Measurements from ENCODE around the gene COL2A1.

Gene COL2A1

DNA sequence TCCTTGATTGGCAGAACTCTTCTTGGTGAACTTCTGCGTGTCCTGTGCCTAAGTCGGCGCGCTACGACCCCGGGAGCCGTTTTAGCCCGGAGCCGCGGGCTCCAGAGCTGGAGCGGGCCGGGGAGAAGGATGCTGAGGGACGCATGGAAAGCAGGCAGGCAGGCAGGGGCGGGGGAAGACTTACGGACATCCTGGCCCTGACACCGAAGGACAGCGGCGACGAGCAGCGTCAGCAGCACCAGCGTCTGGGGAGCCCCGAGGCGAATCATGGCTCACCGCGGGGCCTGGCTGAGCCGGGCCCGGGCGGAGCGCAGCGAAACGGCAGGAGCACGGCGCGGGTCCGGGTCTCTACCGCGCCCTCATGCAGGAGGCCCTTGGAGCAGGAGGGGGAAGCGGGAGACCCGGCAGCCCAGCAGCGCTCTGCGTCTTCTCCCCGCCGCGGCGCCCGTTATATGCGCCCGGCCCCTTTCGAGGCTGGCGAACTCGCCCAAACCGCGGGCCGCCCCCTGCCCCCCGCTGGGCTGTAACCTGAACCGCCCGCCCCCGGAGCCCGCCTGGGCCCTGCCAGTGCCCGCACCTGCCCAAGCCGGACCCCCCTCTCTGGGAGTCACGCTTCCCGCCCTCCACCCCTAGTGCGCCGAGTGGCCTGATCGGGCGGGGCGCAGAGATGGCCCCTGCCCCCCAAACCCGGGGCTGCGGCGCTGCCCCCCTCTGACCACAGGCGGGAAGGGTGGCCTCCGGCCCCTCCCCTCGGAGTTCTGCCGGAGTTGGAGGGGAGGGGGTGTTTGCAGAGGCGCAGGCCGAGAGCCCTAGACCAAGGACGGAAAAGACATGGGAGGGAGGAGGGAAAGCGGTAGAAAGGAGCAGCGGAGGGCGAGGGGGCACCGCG, at the start of gene COL2A1 (continued):
- TF ChIP-seq, protein P1, sequence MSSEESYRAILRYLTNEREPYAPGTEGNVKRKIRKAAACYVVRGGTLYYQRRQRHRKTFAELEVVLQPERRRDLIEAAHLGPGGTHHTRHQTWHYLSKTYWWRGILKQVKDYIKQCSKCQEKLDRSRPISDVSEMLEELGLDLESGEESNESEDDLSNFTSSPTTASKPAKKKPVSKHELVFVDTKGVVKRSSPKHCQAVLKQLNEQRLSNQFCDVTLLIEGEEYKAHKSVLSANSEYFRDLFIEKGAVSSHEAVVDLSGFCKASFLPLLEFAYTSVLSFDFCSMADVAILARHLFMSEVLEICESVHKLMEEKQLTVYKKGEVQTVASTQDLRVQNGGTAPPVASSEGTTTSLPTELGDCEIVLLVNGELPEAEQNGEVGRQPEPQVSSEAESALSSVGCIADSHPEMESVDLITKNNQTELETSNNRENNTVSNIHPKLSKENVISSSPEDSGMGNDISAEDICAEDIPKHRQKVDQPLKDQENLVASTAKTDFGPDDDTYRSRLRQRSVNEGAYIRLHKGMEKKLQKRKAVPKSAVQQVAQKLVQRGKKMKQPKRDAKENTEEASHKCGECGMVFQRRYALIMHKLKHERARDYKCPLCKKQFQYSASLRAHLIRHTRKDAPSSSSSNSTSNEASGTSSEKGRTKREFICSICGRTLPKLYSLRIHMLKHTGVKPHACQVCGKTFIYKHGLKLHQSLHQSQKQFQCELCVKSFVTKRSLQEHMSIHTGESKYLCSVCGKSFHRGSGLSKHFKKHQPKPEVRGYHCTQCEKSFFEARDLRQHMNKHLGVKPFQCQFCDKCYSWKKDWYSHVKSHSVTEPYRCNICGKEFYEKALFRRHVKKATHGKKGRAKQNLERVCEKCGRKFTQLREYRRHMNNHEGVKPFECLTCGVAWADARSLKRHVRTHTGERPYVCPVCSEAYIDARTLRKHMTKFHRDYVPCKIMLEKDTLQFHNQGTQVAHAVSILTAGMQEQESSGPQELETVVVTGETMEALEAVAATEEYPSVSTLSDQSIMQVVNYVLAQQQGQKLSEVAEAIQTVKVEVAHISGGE (tag by site-specific recombination; conservative IDR thresholded peaks at IDR 0.05; ENCODE audit: low read depth), result no peak
- TF ChIP-seq ZNF600 (tag by site-specific recombination; IDR thresholded peaks at IDR 0.05), result no peak
- TF ChIP-seq BCL11A (tag by site-specific recombination; IDR thresholded peaks at IDR 0.05; ENCODE audit: low read depth), result no peak
- TF ChIP-seq ZNF501 (tag by site-specific recombination; IDR thresholded peaks at IDR 0.05), result no peak
- TF ChIP-seq ZNF76 (tag by site-specific recombination; IDR thresholded peaks at IDR 0.05; ENCODE audit: borderline replicate concordance, low read depth), result no peak
- no peak for TF ChIP-seq YY2 (tag by site-specific recombination; IDR thresholded peaks at IDR 0.05)
- no peak for TF ChIP-seq ZNF624 (tag by site-specific recombination; IDR thresholded peaks at IDR 0.05)
- no peak for TF ChIP-seq ZNF558 (tag by site-specific recombination; IDR thresholded peaks at IDR 0.05)
- TF ChIP-seq, protein P2, sequence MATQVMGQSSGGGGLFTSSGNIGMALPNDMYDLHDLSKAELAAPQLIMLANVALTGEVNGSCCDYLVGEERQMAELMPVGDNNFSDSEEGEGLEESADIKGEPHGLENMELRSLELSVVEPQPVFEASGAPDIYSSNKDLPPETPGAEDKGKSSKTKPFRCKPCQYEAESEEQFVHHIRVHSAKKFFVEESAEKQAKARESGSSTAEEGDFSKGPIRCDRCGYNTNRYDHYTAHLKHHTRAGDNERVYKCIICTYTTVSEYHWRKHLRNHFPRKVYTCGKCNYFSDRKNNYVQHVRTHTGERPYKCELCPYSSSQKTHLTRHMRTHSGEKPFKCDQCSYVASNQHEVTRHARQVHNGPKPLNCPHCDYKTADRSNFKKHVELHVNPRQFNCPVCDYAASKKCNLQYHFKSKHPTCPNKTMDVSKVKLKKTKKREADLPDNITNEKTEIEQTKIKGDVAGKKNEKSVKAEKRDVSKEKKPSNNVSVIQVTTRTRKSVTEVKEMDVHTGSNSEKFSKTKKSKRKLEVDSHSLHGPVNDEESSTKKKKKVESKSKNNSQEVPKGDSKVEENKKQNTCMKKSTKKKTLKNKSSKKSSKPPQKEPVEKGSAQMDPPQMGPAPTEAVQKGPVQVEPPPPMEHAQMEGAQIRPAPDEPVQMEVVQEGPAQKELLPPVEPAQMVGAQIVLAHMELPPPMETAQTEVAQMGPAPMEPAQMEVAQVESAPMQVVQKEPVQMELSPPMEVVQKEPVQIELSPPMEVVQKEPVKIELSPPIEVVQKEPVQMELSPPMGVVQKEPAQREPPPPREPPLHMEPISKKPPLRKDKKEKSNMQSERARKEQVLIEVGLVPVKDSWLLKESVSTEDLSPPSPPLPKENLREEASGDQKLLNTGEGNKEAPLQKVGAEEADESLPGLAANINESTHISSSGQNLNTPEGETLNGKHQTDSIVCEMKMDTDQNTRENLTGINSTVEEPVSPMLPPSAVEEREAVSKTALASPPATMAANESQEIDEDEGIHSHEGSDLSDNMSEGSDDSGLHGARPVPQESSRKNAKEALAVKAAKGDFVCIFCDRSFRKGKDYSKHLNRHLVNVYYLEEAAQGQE (tag by site-specific recombination; IDR thresholded peaks at IDR 0.05), result no peak
- TF ChIP-seq KLF7 (tag by site-specific recombination; IDR thresholded peaks at IDR 0.05; ENCODE audit: borderline replicate concordance), result no peak
- TF ChIP-seq ZXDB (tag by site-specific recombination; IDR thresholded peaks at IDR 0.05), result 0 out of 2 replicates have a peak, but pooled peaks have one; percentile 28
- no peak for TF ChIP-seq SALL2 (tag by site-specific recombination; IDR thresholded peaks at IDR 0.05; ENCODE audit: borderline replicate concordance)
- no peak for TF ChIP-seq ZNF138 (tag by site-specific recombination; IDR thresholded peaks at IDR 0.05; ENCODE audit: borderline replicate concordance)
- TF ChIP-seq, protein P3, sequence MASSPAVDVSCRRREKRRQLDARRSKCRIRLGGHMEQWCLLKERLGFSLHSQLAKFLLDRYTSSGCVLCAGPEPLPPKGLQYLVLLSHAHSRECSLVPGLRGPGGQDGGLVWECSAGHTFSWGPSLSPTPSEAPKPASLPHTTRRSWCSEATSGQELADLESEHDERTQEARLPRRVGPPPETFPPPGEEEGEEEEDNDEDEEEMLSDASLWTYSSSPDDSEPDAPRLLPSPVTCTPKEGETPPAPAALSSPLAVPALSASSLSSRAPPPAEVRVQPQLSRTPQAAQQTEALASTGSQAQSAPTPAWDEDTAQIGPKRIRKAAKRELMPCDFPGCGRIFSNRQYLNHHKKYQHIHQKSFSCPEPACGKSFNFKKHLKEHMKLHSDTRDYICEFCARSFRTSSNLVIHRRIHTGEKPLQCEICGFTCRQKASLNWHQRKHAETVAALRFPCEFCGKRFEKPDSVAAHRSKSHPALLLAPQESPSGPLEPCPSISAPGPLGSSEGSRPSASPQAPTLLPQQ (tag by site-specific recombination; IDR thresholded peaks at IDR 0.05), result 0 out of 2 replicates have a peak, but pooled peaks have one; percentile 24
- peak; percentile 75 for TF ChIP-seq ZNF335 (tag by site-specific recombination; conservative IDR thresholded peaks at IDR 0.05)
- no peak for TF ChIP-seq SETDB1 (IDR thresholded peaks at IDR 0.05; ENCODE audit: insufficient read length, low read length)
- TF ChIP-seq ZNF549 (tag by site-specific recombination; IDR thresholded peaks at IDR 0.05), result no peak
- TF ChIP-seq, protein P4, sequence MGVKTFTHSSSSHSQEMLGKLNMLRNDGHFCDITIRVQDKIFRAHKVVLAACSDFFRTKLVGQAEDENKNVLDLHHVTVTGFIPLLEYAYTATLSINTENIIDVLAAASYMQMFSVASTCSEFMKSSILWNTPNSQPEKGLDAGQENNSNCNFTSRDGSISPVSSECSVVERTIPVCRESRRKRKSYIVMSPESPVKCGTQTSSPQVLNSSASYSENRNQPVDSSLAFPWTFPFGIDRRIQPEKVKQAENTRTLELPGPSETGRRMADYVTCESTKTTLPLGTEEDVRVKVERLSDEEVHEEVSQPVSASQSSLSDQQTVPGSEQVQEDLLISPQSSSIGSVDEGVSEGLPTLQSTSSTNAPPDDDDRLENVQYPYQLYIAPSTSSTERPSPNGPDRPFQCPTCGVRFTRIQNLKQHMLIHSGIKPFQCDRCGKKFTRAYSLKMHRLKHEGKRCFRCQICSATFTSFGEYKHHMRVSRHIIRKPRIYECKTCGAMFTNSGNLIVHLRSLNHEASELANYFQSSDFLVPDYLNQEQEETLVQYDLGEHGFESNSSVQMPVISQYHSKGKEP (tag by site-specific recombination; IDR thresholded peaks at IDR 0.05), result no peak
- no peak for TF ChIP-seq ZNF169 (tag by site-specific recombination; IDR thresholded peaks at IDR 0.05)
- TF ChIP-seq, protein P5, sequence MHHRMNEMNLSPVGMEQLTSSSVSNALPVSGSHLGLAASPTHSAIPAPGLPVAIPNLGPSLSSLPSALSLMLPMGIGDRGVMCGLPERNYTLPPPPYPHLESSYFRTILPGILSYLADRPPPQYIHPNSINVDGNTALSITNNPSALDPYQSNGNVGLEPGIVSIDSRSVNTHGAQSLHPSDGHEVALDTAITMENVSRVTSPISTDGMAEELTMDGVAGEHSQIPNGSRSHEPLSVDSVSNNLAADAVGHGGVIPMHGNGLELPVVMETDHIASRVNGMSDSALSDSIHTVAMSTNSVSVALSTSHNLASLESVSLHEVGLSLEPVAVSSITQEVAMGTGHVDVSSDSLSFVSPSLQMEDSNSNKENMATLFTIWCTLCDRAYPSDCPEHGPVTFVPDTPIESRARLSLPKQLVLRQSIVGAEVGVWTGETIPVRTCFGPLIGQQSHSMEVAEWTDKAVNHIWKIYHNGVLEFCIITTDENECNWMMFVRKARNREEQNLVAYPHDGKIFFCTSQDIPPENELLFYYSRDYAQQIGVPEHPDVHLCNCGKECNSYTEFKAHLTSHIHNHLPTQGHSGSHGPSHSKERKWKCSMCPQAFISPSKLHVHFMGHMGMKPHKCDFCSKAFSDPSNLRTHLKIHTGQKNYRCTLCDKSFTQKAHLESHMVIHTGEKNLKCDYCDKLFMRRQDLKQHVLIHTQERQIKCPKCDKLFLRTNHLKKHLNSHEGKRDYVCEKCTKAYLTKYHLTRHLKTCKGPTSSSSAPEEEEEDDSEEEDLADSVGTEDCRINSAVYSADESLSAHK (tag by site-specific recombination; IDR thresholded peaks at IDR 0.05), result no peak
- TF ChIP-seq, protein P6, sequence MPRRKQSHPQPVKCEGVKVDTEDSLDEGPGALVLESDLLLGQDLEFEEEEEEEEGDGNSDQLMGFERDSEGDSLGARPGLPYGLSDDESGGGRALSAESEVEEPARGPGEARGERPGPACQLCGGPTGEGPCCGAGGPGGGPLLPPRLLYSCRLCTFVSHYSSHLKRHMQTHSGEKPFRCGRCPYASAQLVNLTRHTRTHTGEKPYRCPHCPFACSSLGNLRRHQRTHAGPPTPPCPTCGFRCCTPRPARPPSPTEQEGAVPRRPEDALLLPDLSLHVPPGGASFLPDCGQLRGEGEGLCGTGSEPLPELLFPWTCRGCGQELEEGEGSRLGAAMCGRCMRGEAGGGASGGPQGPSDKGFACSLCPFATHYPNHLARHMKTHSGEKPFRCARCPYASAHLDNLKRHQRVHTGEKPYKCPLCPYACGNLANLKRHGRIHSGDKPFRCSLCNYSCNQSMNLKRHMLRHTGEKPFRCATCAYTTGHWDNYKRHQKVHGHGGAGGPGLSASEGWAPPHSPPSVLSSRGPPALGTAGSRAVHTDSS (tag by site-specific recombination; IDR thresholded peaks at IDR 0.05), result no peak
- TF ChIP-seq ZNF292 (tag by site-specific recombination; IDR thresholded peaks at IDR 0.05; ENCODE audit: borderline replicate concordance, low read depth), result no peak
- no peak for TF ChIP-seq ZNF221 (tag by site-specific recombination; IDR thresholded peaks at IDR 0.05; ENCODE audit: borderline replicate concordance)
- no peak for TF ChIP-seq ZNF174 (tag by site-specific recombination; IDR thresholded peaks at IDR 0.05)

Measured in HEK293 (cell line).